Liver (tissue), 3 donors: ENCODE measurements around the gene ELK4.

Source experiments
- ATF3 ChIP-seq: IDR thresholded peaks from 2 replicates; pipeline ENCODE4 v1.6.1; 2016; ENCODE audit warnings: antibody characterized with exemption
- CTCF ChIP-seq: fragments of 150-350 bp; IDR thresholded peaks from 2 replicates; pipeline ENCODE4 v1.5.1; 2017; ENCODE audit warnings: improper control_type of control experiment, low read depth, low read length; ENCODE audit not compliant: missing input control
- EGR1 ChIP-seq, 2 donors: IDR thresholded peaks; 2 replicates each; pipeline ENCODE4 v1.6.1; 2016 to 2018; ENCODE audit warnings: antibody characterized with exemption in 2 of 2, low read depth in 2 of 2
- FOXA1 ChIP-seq: IDR thresholded peaks from 2 replicates; pipeline ENCODE4 v1.6.1; 2016; ENCODE audit warnings: antibody characterized with exemption
- GABPA ChIP-seq, 2 donors: IDR thresholded peaks in 1 of 2; conservative IDR thresholded peaks in 1 of 2; 2 replicates each; pipeline ENCODE4 v1.6.1; 2016; ENCODE audit warnings: antibody characterized with exemption in 2 of 2, mild to moderate bottlenecking in 1 of 2, moderate library complexity in 1 of 2
- HNF4A ChIP-seq, 2 donors: conservative IDR thresholded peaks; 2 replicates each; pipeline ENCODE4 v1.6.1; 2016; ENCODE audit warnings: antibody characterized with exemption in 2 of 2, mild to moderate bottlenecking in 2 of 2
- JUND ChIP-seq, 2 donors: IDR thresholded peaks; 2 replicates each; pipeline ENCODE4 v1.6.1; 2016; ENCODE audit warnings: antibody characterized with exemption in 2 of 2
- RAD21 ChIP-seq, 2 donors: IDR thresholded peaks; 2 replicates each; pipeline ENCODE4 v1.6.1; 2016; ENCODE audit warnings: antibody characterized with exemption in 2 of 2, mild to moderate bottlenecking in 2 of 2
- RXRA ChIP-seq, 2 donors: IDR thresholded peaks; 2 replicates each; pipeline ENCODE4 v1.6.1; 2017 to 2018; ENCODE audit warnings: antibody characterized with exemption in 2 of 2, mild to moderate bottlenecking in 1 of 2
- SP1 ChIP-seq: IDR thresholded peaks from 2 replicates; pipeline ENCODE4 v1.6.1; 2018; ENCODE audit warnings: antibody characterized with exemption, mild to moderate bottlenecking
- TAF1 ChIP-seq: conservative IDR thresholded peaks from 2 replicates; pipeline ENCODE4 v1.6.1; 2016; ENCODE audit warnings: antibody characterized with exemption, mild to moderate bottlenecking
- YY1 ChIP-seq: IDR thresholded peaks from 2 replicates; pipeline ENCODE4 v1.6.1; 2016; ENCODE audit warnings: antibody characterized with exemption, mild to moderate bottlenecking
- TF ChIP-seq, protein P1 (sequence below): IDR thresholded peaks from 2 replicates; pipeline ENCODE4 v1.6.1; 2016; ENCODE audit warnings: antibody characterized with exemption, mild to moderate bottlenecking
- TF ChIP-seq, protein P2 (sequence below): IDR thresholded peaks from 2 replicates; pipeline ENCODE4 v1.6.1; 2016; ENCODE audit warnings: antibody characterized with exemption
- donor health status: healthy.
- donor health status: healthy.

DNA sequence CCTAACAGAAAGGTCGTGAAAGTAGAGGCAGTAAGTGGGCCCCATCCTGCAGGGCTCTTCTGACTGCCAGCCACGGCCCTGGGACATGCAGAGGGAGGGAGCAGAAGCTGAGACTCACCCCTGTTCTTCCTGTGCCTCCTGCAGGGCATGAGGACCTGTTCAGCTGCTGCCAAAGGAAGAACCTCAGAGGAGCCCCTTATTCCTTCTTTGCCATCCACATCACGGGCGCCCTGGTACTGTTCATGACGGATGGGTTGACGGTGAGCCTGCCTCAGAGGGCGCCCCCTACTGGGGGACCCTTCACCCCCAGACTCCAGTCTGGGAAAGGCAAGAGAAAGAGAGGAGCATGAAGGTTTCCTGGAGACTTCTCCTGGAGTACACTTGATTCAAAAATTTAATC lies 47.1 kb downstream of the ELK4 start:
- no peak for TF ChIP-seq CTCF
- TF ChIP-seq, protein P1, sequence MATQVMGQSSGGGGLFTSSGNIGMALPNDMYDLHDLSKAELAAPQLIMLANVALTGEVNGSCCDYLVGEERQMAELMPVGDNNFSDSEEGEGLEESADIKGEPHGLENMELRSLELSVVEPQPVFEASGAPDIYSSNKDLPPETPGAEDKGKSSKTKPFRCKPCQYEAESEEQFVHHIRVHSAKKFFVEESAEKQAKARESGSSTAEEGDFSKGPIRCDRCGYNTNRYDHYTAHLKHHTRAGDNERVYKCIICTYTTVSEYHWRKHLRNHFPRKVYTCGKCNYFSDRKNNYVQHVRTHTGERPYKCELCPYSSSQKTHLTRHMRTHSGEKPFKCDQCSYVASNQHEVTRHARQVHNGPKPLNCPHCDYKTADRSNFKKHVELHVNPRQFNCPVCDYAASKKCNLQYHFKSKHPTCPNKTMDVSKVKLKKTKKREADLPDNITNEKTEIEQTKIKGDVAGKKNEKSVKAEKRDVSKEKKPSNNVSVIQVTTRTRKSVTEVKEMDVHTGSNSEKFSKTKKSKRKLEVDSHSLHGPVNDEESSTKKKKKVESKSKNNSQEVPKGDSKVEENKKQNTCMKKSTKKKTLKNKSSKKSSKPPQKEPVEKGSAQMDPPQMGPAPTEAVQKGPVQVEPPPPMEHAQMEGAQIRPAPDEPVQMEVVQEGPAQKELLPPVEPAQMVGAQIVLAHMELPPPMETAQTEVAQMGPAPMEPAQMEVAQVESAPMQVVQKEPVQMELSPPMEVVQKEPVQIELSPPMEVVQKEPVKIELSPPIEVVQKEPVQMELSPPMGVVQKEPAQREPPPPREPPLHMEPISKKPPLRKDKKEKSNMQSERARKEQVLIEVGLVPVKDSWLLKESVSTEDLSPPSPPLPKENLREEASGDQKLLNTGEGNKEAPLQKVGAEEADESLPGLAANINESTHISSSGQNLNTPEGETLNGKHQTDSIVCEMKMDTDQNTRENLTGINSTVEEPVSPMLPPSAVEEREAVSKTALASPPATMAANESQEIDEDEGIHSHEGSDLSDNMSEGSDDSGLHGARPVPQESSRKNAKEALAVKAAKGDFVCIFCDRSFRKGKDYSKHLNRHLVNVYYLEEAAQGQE: no peak
- TF ChIP-seq TAF1: no peak
- TF ChIP-seq EGR1 (IDR thresholded peaks at IDR 0.05; ENCODE audit: low read depth in 2 of 2): no peak
- no peak for TF ChIP-seq GABPA (IDR thresholded peaks at IDR 0.05 in 1 of 2, conservative IDR thresholded peaks at IDR 0.05 in 1 of 2)
- no peak for TF ChIP-seq FOXA1
- TF ChIP-seq YY1: no peak
- TF ChIP-seq JUND (IDR thresholded peaks at IDR 0.05): no peak
- no peak for TF ChIP-seq RAD21 (IDR thresholded peaks at IDR 0.05)
- no peak for TF ChIP-seq RXRA (IDR thresholded peaks at IDR 0.05)
- no peak for TF ChIP-seq SP1
- no peak for TF ChIP-seq ATF3
- TF ChIP-seq HNF4A (conservative IDR thresholded peaks at IDR 0.05): no peak
- TF ChIP-seq, protein P2, sequence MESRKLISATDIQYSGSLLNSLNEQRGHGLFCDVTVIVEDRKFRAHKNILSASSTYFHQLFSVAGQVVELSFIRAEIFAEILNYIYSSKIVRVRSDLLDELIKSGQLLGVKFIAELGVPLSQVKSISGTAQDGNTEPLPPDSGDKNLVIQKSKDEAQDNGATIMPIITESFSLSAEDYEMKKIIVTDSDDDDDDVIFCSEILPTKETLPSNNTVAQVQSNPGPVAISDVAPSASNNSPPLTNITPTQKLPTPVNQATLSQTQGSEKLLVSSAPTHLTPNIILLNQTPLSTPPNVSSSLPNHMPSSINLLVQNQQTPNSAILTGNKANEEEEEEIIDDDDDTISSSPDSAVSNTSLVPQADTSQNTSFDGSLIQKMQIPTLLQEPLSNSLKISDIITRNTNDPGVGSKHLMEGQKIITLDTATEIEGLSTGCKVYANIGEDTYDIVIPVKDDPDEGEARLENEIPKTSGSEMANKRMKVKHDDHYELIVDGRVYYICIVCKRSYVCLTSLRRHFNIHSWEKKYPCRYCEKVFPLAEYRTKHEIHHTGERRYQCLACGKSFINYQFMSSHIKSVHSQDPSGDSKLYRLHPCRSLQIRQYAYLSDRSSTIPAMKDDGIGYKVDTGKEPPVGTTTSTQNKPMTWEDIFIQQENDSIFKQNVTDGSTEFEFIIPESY: no peak
